Kidney capillary endothelial cell (primary cell): ENCODE results near the gene LINGO1.
A peak's percentile ranks its signal among the peaks of the same experiment; 100 is the strongest.

Source experiments
- DNase-seq: peaks from one replicate; pipeline ENCODE4 v3.0.0-alpha.2; 2018; ENCODE audit warnings: low spot score

The LINGO1 gene

GRCh38 chr15:77633134-77633912, 611 bp upstream of the LINGO1 start:
- peak; percentile 80 for DNase-seq

- no peak for DNase-seq
Observed at GRCh38 chr15:77631745-77632533, 773 bp downstream of the LINGO1 start.

- no peak for DNase-seq
Observed at GRCh38 chr15:77630956-77631744, 1.6 kb downstream of the LINGO1 start.

GRCh38 chr15:77630056-77630455, 2.7 kb downstream of the LINGO1 start:
- DNase-seq: no peak

GRCh38 chr15:77629070-77630030, 3.4 kb downstream of the LINGO1 start:
- DNase-seq: no peak

GRCh38 chr15:77628010-77628409, 4.7 kb downstream of the LINGO1 start:
- DNase-seq: no peak

GRCh38 chr15:77627581-77627980, 5.1 kb downstream of the LINGO1 start:
- no peak for DNase-seq

- DNase-seq: no peak
Observed at GRCh38 chr15:77627067-77627466, 5.6 kb downstream of the LINGO1 start.

- no peak for DNase-seq
Observed at GRCh38 chr15:77626002-77626401, 6.7 kb downstream of the LINGO1 start.

- no peak for DNase-seq
Observed at GRCh38 chr15:77625376-77625775, 7.3 kb downstream of the LINGO1 start.

- no peak for DNase-seq
Observed at GRCh38 chr15:77624868-77625267, 7.8 kb downstream of the LINGO1 start.

GRCh38 chr15:77623755-77624524, 8.8 kb downstream of the LINGO1 start:
- no peak for DNase-seq

- no peak for DNase-seq
Observed at GRCh38 chr15:77622934-77623754, 9.6 kb downstream of the LINGO1 start.

- DNase-seq: no peak
Observed at GRCh38 chr15:77622209-77622933, 10.3 kb downstream of the LINGO1 start.

- no peak for DNase-seq
Observed at GRCh38 chr15:77621847-77622208, 10.9 kb downstream of the LINGO1 start.

- no peak for DNase-seq
Observed at GRCh38 chr15:77620960-77621647, 11.6 kb downstream of the LINGO1 start.

GRCh38 chr15:77620297-77620696, 12.4 kb downstream of the LINGO1 start:
- DNase-seq: no peak

GRCh38 chr15:77619883-77620282, 12.8 kb downstream of the LINGO1 start:
- no peak for DNase-seq
